ENCODE measurements around the gene AEBP2.

DNA sequence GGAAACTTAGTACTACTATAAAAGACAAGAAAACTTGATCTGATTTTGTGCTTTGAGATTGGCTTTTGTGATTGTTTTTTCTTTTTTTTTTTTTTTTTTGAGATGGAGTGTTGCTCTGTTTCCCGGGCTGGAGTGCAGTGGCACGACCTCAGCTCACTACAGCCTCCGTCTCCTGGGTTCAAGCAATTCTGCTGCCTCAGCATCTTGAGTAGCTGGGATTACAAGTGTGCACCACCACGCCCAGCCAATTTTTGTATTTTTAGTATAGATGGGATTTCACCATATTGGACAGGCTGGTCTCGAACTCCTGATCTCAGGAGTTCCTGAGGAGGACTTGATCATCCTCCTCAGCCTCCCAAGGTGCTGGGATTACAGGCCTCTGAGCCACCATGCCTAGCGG lies 26.4 kb downstream of the AEBP2 start:
- TF ChIP-seq POLR2A (IDR thresholded peaks at IDR 0.05; ENCODE audit: low read depth, low read length) (no peak), POLR2AphosphoS5 (IDR thresholded peaks at IDR 0.05; ENCODE audit: low read depth, low read length) (no peak)

All from GM12892 (cell line).